HG02642 (cell line): Measurements from ENCODE around the gene WNK1.
"Not testable (repeated sequence)": the region's sequence is repeated elsewhere in the genome, so short reads cannot be mapped to it uniquely, and the experiment has no call there.

Source experiments
- ATAC-seq: cut with Tn5 transposase; IDR thresholded peaks from one replicate; pipeline ENCODE4 v1.9.1; 2021; ENCODE audit warnings: mild to moderate bottlenecking; ENCODE audit not compliant: unreplicated experiment, poor library complexity

Gene WNK1

DNA sequence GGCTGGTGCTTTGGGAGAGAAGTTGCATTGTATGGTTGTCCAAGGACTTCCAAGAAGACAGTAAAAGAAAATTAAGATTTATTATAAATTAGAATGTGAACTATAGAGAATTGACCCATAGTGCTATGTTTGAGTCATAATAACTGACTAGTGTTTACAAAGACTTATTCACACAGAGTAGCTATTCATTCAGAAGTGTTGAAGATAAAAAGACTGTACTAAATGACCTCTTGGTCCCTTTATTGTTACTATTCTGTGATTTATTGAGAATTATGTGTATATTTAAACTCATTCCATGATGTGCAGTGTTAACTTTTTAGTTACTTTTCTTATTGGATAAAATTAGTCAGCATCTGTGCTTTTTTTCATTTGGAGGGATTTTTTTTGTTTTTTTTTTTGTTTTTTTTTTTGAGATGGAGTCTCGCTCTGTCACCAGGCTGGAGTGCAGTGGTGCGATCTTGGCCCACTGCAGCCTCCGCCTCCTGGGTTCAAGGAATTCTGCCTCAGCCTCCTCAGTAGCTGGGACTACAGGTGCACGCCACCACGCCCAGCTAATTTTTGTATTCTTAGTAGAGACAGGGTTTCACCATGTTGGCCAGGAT lies 24.5 kb downstream of the WNK1 start:
- not testable (repeated sequence) for ATAC-seq

DNA sequence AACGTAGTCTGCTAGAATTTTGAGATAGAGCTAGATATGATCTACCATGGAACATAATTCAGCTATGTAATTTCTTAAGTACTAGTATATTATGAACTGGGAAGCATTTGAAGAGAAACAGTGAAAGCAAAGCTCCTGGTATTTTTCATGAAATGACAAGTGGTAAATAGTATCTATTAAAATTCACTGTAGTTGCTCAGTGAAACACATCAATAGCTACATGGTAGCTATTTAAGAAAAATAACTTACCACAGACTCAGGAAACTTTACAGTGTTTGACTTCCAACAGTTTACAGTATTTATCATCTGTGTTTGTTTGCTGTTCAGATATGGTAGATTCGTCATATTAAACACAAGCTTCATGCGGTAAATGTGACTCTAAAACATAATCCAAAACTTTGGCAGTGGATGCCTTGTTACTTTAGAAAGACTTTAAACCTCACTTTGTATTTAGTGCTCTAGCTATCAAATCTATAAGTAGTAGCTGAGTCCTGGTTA lies 25.2 kb downstream of the WNK1 start:
- no peak for ATAC-seq

- ATAC-seq, result no peak
Observed at GRCh38 chr12:778615-779014, 26.2 kb downstream of the WNK1 start.

DNA sequence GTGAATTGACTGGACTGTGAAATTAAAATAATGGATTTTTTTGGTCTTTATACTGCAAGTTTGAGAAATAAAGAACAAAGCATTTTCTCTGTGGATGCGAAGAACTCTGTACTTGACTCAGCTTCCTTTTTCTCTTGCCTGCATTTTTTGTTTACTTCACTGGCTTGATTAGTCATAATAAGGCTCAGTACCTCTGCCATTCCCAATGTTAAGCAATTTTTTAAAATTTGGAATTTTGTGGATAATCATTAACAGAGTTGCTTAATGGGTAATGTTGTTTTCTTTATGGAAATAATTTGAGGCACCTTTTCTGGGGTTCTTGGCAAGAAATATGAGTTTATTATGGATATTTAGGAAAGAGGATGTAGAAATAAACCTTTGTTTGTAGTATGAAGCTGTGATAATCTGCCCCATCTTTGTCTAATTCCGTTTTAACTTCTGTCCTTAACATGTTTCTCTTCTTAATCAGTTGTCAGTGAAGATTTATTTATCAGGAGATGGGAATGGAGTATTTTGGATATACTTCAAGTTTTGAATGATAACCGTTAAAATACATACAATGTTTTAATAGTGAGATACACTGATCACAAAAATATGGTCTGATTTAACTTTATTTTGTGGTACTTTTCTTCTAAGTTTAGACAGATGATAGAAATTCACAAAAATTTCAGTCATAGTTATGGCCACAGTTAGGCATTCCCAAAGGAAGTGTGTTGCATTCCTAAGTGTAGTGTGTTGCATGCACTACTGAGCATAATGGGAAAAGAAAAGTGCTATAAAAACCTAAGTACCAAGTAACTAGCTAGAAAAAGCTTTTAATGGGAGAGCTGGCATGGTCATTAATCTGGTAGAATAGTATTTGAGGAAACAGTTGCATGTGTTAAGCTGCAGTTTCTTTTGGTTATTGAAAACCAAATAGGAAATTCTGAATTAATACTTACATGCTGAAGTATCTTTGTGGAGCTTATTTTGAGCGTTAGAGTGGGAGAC lies 27.7 kb downstream of the WNK1 start:
- no peak for ATAC-seq

DNA sequence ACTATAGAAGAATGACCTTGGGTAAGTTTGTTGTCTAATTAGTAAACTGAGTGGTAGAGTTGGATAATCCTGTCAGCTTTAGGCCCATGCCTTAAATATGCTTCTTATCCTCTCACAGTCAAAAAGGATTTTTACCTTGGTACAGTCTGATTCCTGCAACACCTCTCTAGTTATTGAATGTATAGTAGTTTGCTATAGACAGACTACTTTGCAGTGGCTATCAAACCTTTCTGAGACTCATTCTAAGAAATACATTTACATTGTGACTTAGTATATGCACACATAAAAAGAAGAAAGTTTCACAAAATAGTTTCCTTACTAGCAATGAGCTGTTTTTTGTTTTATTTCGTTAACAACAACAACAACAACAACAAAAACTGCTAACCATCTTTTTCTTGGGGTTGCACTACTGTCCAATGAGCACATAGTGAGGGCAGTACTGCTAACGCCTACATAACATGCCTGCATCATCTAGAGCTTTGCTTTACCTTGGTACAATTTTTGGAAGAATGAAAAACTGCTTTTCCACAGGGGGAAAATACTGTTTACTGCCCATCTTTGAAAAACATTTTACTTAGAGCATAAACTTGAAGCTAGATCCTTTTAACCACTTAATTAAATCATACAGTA lies 28.5 kb downstream of the WNK1 start:
- ATAC-seq, result no peak

- no peak for ATAC-seq
Observed at GRCh38 chr12:785706-786105, 33.3 kb downstream of the WNK1 start.

DNA sequence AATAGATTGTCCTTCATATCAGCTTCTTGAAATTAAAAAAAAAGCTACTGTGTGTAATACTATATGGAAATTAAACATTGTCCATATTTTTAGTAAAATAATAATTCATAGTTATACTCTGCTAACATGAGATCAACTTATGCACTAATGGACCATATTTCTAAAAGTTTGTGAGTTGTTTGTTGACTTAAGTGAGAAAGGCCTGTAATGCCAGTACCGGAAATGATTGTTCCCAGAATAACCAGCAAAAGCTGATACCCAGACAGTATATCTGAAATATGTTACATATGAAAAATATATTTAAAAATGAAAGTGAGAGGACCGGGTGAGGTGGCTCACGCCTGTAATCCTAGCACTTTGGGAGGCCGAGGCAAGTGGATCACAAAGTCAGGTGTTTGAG lies 35.9 kb downstream of the WNK1 start:
- no peak for ATAC-seq

- not testable (repeated sequence) for ATAC-seq
Observed at GRCh38 chr12:788762-789161, 36.4 kb downstream of the WNK1 start.

DNA sequence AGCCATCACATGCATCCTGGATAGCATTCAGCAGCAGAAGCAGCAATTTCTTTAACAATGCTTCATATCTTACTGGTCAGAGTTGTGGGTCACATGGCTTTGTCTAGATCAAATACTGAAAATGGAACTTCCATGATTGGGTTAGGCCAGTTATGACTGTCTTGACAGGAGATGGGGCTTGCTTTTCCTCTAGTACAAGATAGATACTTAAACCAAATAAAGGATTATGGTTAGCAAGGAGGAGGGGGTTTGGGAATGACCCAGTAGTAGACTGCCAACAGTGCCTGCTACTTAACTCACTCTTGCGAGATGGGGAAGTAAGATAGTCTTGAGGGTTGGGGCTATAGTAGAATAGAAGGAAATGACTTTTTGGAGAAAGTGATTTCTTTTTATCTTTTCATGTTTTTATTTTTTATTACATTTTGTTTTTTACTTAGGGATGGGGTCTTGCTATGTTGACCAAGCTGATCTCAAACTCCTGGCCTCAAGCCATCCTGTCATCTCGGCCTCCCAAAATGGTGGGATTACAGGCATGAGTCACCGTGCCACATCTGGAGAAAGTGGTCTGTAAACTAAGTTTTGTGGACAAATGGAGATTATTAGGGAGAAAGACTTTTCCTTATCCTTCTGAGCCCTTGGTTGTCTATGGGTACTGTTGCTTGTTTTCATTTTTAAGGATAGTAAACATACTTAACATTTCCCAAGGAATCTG lies 37.6 kb downstream of the WNK1 start:
- no peak for ATAC-seq

DNA sequence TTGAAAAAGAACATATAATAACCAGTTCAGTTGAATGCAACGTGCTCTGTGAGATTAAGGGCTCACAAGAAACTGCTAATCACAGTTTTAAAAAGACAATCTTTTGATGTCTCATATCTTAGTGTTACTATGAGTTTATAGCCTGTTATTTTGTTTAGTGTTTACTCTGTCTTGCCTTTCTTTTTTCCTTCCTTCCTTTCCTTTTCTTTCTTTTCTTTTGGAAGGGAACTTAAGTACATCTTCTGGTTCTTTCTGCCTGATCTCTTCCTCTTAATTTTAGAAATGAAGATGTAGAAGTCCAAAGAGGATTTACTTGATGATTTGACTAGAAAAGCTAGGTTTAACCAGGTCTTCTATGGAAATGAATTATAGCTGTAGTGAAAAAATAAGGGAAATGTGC lies 38.2 kb downstream of the WNK1 start:
- no peak for ATAC-seq

- no peak for ATAC-seq
Observed at GRCh38 chr12:793037-793436, 40.7 kb downstream of the WNK1 start.

- no peak for ATAC-seq
Observed at GRCh38 chr12:793711-794110, 41.3 kb downstream of the WNK1 start.

- ATAC-seq, result no peak
Observed at GRCh38 chr12:795305-795704, 42.9 kb downstream of the WNK1 start.

- ATAC-seq, result no peak
Observed at GRCh38 chr12:800401-800800, 48.0 kb downstream of the WNK1 start.

GRCh38 chr12:802242-803120 lies 50.1 kb downstream of the WNK1 start:
- no peak for ATAC-seq

DNA sequence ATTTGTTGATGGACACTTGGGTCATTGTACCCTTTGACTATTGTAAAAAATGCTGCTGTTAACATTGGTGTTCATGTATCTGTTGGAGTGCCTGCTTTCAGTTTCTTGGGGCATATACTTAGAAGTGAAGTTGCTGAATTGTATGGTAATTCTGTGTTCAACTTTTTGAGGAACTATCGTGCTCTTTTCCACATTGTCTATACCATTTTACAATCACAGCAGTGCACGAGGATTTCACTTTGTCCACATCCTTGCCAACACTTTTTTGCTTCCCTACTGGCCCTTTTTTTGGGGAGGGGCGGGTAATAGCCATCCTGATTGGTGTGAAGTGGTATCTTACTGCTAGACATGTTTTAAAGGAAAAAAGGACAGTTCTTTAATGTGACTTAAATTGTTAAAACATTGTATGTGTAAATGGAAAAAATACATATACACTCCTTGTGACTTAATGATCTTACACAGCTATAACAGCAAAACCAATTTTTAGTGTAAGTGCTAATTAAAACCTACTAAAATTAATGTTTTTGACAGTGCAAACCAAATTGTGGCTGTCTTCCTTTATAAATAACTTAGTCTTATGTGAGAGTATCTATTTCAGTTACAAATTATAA lies 52.7 kb downstream of the WNK1 start:
- ATAC-seq, result no peak

GRCh38 chr12:806200-806791 lies 53.9 kb downstream of the WNK1 start:
- ATAC-seq, result no peak

GRCh38 chr12:807041-807735 lies 54.8 kb downstream of the WNK1 start:
- no peak for ATAC-seq
